Adipocyte (in vitro differentiated cells): ENCODE measurements around the gene CFAP20DC.
"Not testable (repeated sequence)": the region's sequence is repeated elsewhere in the genome, so short reads cannot be mapped to it uniquely, and the experiment has no call there.

Source experiments
- DNase-seq: peaks from one replicate; pipeline ENCODE4 v3.0.0-alpha.2; 2015; ENCODE audit warnings: low read depth
- H3K27me3 ChIP-seq: replicated peaks from 2 replicates; pipeline ENCODE4 v1.7.0; 2013; ENCODE audit warnings: mild to moderate bottlenecking, low read length, moderate library complexity; ENCODE audit not compliant: control insufficient read depth, insufficient read depth
- H3K36me3 ChIP-seq: 2 replicates; pipeline ENCODE4 v1.7.0; 2013; ENCODE audit warnings: low read length, mild to moderate bottlenecking, moderate library complexity; ENCODE audit not compliant: control insufficient read depth, insufficient read depth, severe bottlenecking
- H3K4me1 ChIP-seq: 2 replicates; pipeline ENCODE4 v1.7.0; 2013; ENCODE audit warnings: mild to moderate bottlenecking, low read length, moderate library complexity; ENCODE audit not compliant: control insufficient read depth, insufficient read depth
- H3K4me3 ChIP-seq: 2 replicates; pipeline ENCODE4 v1.7.0; 2013; ENCODE audit warnings: mild to moderate bottlenecking, low read length, moderate library complexity
- H3K9ac ChIP-seq: 2 replicates; pipeline ENCODE4 v1.7.0; 2013; ENCODE audit warnings: mild to moderate bottlenecking, low read length, moderate library complexity
- H3K9me3 ChIP-seq: 2 replicates; pipeline ENCODE4 v1.7.0; 2013; ENCODE audit warnings: mild to moderate bottlenecking, low read length, moderate library complexity; ENCODE audit not compliant: control insufficient read depth

Gene CFAP20DC

DNA sequence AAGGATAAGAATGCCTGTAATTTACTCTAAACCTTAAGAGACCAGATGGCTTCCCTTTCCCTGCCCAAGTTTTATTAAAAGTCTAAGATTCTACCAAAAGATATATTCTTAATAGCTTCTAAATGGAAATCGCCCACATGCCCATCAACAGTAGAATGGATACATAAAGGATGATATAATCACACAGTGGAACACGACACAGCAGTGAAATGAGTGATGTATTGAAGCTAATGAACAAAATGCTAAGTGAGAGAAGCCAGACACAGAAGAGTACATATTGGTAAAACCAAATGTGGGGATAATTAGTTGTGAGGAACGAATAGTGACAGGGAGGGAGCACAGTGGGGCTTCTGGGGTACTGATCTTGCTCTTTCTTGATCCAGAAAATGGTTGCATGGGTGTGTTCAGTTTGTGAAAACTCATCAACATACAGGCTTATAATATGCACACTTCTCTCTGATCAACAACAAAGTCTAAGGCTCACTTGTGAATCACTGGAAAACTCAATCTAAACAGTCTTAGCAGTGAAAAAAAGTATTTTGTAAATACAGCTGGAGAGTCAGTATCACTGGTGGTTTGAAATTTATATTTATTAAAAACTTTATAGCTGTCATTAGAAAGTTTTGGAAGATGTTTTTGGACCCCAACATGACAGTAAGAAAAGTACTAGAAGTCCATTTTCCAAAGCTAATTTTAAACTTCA, 212.5 kb downstream of the CFAP20DC start:
- no peaks in the 10 kb centered on the region for H3K36me3 ChIP-seq
- no peaks in the 10 kb centered on the region for H3K9me3 ChIP-seq
- no peak for DNase-seq
- H3K27me3 ChIP-seq, result no peaks in the 10 kb centered on the region
- H3K9ac ChIP-seq, result no peak overlapping the region
- H3K4me1 ChIP-seq, result peaks cover 11% of the 10 kb centered on the region
- H3K4me3 ChIP-seq, result no peak overlapping the region

DNA sequence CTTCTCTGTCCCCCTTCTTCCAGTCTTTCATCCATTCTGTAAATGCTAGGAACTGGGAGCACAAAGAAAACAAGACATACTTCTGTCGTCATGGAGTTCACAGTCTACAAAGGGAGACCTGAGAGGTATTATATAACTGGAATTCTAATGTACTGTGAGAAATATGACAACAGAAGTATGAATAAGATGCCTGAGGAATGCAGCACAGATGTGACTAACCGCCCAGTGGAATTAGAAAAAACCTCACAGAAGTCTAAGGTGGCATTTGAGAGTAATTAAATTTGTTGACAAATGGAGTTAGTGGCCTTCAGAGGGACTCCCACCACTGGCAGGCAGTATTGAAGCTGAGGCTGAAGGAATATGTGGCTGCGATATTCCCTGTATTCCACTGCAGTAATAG, 214.7 kb downstream of the CFAP20DC start:
- H3K27me3 ChIP-seq, result no peaks in the 10 kb centered on the region
- no peaks in the 10 kb centered on the region for H3K9me3 ChIP-seq
- H3K9ac ChIP-seq, result no peak overlapping the region
- no peaks in the 10 kb centered on the region for H3K36me3 ChIP-seq
- DNase-seq, result peak; percentile 26
- H3K4me3 ChIP-seq, result no peak overlapping the region
- H3K4me1 ChIP-seq, result peaks cover 13% of the 10 kb centered on the region

DNA sequence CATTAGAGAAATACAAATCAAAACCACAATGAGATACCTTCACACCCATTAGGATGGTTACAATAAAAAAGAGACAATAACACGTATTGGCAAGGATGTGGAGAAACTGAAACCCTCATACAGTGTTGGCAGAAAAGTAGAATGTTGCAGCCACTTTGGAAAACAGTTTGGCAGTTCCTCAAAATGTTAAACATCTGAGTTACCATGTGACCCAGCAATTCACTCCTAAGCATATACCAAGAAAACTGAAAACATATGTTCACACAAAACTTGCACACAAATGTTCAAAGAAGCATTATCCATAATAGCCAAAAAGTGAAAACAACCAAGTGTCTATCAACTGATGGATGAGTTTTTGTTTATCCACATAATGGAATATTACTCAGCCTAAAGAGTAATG, 216.3 kb downstream of the CFAP20DC start:
- no peaks in the 10 kb centered on the region for H3K36me3 ChIP-seq
- H3K27me3 ChIP-seq, result no peaks in the 10 kb centered on the region
- H3K9me3 ChIP-seq, result no peaks in the 10 kb centered on the region
- peak; percentile 53 for DNase-seq
- peaks cover 22% of the 10 kb centered on the region for H3K4me1 ChIP-seq
- H3K4me3 ChIP-seq, result no peak overlapping the region
- H3K9ac ChIP-seq, result no peak overlapping the region

DNA sequence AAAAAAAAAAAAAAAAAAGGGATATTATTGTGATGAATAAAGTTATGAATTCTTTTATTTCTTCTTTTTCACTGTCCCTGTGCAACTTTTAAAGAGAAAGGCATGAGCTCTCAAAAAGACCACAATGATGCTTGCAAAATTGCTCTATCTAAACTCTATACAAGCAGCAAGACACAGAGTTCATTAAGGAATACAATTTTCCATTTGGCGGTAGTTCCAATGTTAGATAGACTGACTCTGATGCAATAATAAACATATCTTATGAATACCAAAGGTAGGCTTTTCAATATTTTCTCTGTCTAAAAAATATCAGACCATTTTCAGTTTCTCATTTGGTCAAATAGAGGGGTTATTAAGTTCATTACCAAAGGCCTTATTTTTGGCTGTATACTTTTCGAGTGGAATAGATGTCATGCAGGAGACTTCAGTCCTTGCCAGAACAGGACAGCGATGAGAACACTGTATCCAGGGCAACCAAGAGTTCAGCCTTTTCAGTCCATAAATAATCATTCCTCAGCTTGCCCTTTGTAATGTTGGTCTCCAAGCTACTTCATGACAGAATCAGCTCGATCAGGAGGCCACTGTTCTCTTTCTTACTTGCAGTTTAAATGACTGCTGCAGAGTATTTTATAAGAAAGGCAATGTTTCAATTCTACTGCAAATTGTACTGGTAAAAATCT, 220.4 kb downstream of the CFAP20DC start:
- H3K4me3 ChIP-seq, result peak overlapping the region; percentile 8
- peaks cover 25% of the 10 kb centered on the region for H3K4me1 ChIP-seq
- H3K9ac ChIP-seq, result no peak overlapping the region
- H3K27me3 ChIP-seq, result no peaks in the 10 kb centered on the region
- DNase-seq, result no peak
- no peaks in the 10 kb centered on the region for H3K9me3 ChIP-seq
- H3K36me3 ChIP-seq, result no peaks in the 10 kb centered on the region

DNA sequence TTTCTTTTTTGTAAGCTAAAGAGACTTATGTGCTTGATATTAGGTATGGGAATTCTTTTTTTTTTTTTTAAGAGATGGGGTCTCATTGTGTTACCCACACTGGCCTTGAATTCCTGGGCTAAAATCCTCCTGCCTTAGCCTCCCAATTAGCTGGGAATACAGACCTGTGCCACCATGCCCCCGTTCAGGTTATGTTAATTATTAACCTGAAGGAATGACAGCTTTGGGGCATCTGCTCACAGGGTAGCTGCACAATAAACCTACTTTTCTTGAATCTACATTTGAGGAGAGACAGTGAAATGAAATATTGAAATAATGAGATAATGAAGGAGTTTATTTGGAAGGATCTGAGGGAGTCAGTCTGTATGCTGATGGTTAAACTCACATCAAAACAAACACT, 225.0 kb downstream of the CFAP20DC start:
- no peaks in the 10 kb centered on the region for H3K36me3 ChIP-seq
- peak overlapping the region; percentile 34 for H3K9ac ChIP-seq
- no peaks in the 10 kb centered on the region for H3K9me3 ChIP-seq
- no peak overlapping the region for H3K4me3 ChIP-seq
- H3K27me3 ChIP-seq, result no peaks in the 10 kb centered on the region
- no peak for DNase-seq
- H3K4me1 ChIP-seq, result peaks cover 10% of the 10 kb centered on the region

DNA sequence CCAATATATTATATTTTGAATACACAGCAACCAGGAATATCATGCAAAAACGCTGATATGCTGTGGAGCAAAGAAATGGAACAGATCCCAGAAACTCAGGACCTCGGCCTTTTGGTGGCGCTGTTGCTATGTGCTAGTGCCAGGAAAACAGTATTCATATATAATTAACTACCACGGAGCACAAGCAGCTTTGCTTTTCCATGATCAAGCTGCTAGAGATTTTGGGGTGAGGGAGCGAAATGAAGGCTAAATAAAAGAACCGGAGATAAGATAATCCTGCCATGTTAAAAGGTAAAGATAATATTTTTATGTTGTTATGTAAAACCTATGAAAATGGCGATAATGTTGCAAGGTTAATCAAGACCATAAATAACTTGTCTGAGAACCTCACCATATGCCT, 225.5 kb downstream of the CFAP20DC start:
- no peaks in the 10 kb centered on the region for H3K36me3 ChIP-seq
- H3K9ac ChIP-seq, result peak overlapping the region; percentile 34
- peaks cover 5% of the 10 kb centered on the region for H3K4me1 ChIP-seq
- peak; percentile 84 for DNase-seq
- peak overlapping the region; percentile 50 for H3K4me3 ChIP-seq
- H3K9me3 ChIP-seq, result no peaks in the 10 kb centered on the region
- H3K27me3 ChIP-seq, result no peaks in the 10 kb centered on the region

DNA sequence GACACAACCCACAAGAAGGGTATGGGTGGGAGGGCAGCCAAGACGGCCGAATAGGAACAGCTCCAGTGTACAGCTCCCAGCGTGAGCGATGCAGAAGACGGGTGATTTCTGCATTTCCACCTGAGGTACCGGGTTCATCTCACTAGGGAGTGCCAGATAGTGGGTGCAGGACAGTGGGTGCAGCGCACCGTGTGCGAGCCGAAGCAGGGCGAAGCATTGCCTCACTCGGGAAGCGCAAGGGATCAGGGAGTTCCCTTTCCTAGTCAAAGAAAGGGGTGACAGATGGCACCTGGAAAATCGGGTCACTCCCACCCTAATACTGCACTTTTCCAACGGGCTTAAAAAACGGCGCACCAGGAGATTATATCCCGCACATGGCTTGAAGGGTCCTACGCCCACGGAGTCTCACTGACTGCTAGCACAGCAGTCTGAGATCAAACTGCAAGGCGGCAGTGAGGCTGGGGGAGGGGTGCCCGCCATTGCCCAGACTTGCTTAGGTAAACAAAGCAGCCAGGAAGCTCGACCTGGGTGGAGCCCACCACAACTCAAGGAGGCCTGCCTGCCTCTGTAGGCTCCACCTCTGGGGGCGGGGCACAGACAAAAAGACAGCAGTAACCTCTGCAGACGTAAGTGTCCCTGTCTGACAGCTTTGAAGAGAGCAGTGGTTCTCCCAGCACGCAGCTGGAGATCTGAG, 243.1 kb downstream of the CFAP20DC start:
- not testable (repeated sequence) for H3K4me1 ChIP-seq, DNase-seq, H3K36me3 ChIP-seq, H3K9ac ChIP-seq, H3K27me3 ChIP-seq, H3K4me3 ChIP-seq, H3K9me3 ChIP-seq

DNA sequence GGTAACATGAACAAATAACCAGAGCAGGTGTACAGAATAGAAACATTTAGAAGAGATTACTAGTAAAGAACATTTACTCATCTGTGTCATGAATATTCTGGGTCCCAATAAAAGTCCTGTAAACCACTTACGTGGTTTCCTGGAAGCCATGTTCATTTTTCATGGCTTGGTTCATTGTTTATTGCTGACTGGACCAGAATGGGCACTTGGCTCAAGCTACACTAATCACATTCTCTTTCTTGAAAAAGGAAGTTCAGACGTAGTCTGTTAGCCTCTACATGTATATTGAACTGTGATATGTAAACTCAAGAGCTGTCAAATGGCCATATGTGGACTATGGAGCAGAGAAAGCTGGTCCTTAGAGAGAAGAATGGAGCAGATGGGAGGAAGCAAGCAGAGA, 244.9 kb downstream of the CFAP20DC start:
- Histone ChIP-seq H3K9ac (no peak overlapping the region), H3K4me3 (no peak overlapping the region), H3K36me3 (no peaks in the 10 kb centered on the region), H3K9me3 (no peaks in the 10 kb centered on the region), H3K27me3 (no peaks in the 10 kb centered on the region), H3K4me1 (peaks cover 3% of the 10 kb centered on the region)
- DNase-seq, result no peak

DNA sequence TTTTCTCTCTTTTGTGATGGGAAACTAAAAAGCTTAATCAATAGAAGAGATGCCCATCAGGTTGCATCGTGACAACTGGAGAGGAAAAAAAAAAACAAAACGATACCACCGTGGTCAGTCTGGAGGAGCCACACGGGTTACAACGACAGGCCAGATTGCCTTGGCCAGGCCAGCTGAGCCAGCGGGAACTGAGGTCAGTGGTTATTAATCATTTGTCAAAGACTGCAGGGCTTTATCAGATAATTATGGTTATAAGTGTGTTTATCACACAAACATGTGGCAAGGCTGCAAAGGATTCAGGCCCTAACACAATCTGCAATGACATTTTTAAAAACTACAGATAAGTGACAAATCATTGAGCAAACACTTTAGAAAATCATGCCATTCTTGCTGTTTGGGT, 248.3 kb downstream of the CFAP20DC start:
- no peak for DNase-seq
- H3K4me1 ChIP-seq, result peaks cover 6% of the 10 kb centered on the region
- no peaks in the 10 kb centered on the region for H3K9me3 ChIP-seq
- H3K9ac ChIP-seq, result no peak overlapping the region
- no peaks in the 10 kb centered on the region for H3K27me3 ChIP-seq
- H3K4me3 ChIP-seq, result no peak overlapping the region
- no peaks in the 10 kb centered on the region for H3K36me3 ChIP-seq

DNA sequence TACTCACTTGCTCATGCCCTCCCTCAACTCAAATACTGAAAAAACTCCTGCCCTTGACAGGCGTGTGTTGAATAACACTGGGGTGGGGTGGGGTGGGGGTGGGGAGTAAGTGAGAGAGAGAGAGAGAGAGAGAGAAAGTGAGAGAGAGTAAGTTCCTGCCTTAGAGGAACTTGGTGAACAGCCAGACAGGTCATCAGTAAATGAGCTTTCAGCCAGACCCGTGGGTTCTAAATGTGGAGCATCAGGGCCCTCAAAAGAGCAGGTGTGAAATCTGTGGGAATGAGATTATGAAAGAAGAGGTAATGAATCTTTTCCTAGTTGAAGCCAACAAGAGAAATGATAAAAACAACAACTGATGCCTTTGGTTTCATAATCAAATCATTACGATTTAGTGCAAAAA, 248.9 kb downstream of the CFAP20DC start:
- no peak overlapping the region for H3K9ac ChIP-seq
- no peak for DNase-seq

DNA sequence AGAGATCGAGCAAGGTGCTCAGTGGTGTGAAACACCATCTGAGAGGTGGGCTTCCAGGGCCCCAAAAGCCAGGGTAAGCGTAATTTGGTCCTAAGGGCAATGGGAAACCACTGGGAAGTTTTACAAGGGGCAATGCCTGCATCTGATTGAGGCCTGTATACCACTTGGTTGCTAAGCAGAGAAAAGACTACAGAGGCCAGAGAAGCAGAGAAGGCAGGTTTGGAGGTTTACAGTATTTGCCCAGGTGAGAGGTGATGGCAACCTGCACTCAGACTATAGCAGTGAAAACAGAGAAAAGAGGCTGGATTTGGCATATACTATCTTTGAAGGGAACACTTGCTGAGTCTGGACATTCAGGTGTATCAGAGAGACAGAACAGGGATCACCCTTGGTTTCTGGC, 249.8 kb downstream of the CFAP20DC start:
- no peak overlapping the region for H3K9ac ChIP-seq
- no peaks in the 10 kb centered on the region for H3K27me3 ChIP-seq
- no peaks in the 10 kb centered on the region for H3K9me3 ChIP-seq
- H3K4me1 ChIP-seq, result peaks cover 6% of the 10 kb centered on the region
- DNase-seq, result no peak
- no peaks in the 10 kb centered on the region for H3K36me3 ChIP-seq
- no peak overlapping the region for H3K4me3 ChIP-seq

More for the DNA sequence above, 248.9 kb downstream of the CFAP20DC start:
- Histone ChIP-seq H3K36me3 (no peaks in the 10 kb centered on the region), H3K27me3 (no peaks in the 10 kb centered on the region), H3K4me1 (peaks cover 6% of the 10 kb centered on the region), H3K4me3 (no peak overlapping the region), H3K9me3 (no peaks in the 10 kb centered on the region)
